Panc1 (cell line): ENCODE results near the gene TMEM161B.

Experiments used
- POLR2AphosphoS5 ChIP-seq: IDR thresholded peaks from 2 replicates; pipeline ENCODE4 v1.6.1; 2012; ENCODE audit warnings: mild to moderate bottlenecking, low read depth, low read length, moderate library complexity
- TF ChIP-seq, protein P1 (sequence below): fragments of 450-650 bp; IDR thresholded peaks from 2 replicates; pipeline ENCODE4 v1.5.1; 2017; ENCODE audit warnings: mild to moderate bottlenecking
- TF ChIP-seq, protein P2 (sequence below), 2 experiments: IDR thresholded peaks; 2 replicates each; pipeline ENCODE4 v1.6.1; 2011 to 2012; ENCODE audit warnings: low read depth in 2 of 2, control low read depth in 1 of 2, low read length in 1 of 2, mild to moderate bottlenecking in 1 of 2, moderate library complexity in 1 of 2; ENCODE audit not compliant: insufficient read depth in 1 of 2

DNA sequence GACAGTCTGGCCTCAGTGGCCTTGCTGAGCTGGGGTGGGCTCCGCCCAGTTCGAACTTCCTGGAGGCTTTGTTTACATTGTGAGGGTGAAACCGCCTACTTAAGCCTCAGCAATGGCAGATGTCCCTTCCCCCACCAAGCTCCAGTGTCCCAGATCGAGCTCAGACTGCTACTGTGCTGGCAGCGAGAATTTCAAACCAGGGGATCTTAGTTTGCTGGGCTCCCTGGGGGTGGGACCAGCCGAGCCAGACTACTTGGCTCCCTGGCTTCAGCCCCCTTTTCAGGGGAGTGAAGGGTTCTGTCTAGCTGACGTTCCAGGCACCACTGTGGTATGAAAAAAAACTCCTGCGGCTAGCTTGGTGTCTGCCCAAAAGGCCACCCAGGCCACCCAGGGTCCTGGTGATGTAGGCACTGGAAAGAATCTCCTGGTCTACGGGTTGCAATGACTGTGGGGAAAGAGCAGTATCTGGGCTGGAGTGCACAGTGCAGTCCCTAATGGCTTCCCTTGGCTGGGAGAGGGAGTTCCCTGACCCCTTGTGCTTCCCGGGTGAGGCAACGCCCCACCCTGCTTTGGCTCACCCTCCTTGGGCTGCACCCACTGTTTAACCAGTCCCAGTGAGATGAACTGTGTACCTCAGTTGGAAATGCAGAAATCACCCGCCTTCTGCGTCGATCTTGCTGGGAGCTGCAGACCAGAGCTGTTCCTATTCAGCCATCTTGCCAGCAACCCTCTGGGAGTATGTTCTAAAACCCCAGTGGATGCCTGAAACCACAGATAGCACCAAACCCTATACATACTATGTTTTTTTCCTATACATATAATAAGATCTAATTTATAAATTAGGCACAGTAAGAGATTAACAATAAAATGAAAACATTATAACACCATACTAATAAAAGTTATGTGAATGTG is 95.5 kb downstream of the TMEM161B start:
- TF ChIP-seq, protein P1, sequence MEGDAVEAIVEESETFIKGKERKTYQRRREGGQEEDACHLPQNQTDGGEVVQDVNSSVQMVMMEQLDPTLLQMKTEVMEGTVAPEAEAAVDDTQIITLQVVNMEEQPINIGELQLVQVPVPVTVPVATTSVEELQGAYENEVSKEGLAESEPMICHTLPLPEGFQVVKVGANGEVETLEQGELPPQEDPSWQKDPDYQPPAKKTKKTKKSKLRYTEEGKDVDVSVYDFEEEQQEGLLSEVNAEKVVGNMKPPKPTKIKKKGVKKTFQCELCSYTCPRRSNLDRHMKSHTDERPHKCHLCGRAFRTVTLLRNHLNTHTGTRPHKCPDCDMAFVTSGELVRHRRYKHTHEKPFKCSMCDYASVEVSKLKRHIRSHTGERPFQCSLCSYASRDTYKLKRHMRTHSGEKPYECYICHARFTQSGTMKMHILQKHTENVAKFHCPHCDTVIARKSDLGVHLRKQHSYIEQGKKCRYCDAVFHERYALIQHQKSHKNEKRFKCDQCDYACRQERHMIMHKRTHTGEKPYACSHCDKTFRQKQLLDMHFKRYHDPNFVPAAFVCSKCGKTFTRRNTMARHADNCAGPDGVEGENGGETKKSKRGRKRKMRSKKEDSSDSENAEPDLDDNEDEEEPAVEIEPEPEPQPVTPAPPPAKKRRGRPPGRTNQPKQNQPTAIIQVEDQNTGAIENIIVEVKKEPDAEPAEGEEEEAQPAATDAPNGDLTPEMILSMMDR = no peak
- no peak for TF ChIP-seq POLR2AphosphoS5
- TF ChIP-seq, protein P2, sequence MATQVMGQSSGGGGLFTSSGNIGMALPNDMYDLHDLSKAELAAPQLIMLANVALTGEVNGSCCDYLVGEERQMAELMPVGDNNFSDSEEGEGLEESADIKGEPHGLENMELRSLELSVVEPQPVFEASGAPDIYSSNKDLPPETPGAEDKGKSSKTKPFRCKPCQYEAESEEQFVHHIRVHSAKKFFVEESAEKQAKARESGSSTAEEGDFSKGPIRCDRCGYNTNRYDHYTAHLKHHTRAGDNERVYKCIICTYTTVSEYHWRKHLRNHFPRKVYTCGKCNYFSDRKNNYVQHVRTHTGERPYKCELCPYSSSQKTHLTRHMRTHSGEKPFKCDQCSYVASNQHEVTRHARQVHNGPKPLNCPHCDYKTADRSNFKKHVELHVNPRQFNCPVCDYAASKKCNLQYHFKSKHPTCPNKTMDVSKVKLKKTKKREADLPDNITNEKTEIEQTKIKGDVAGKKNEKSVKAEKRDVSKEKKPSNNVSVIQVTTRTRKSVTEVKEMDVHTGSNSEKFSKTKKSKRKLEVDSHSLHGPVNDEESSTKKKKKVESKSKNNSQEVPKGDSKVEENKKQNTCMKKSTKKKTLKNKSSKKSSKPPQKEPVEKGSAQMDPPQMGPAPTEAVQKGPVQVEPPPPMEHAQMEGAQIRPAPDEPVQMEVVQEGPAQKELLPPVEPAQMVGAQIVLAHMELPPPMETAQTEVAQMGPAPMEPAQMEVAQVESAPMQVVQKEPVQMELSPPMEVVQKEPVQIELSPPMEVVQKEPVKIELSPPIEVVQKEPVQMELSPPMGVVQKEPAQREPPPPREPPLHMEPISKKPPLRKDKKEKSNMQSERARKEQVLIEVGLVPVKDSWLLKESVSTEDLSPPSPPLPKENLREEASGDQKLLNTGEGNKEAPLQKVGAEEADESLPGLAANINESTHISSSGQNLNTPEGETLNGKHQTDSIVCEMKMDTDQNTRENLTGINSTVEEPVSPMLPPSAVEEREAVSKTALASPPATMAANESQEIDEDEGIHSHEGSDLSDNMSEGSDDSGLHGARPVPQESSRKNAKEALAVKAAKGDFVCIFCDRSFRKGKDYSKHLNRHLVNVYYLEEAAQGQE (IDR thresholded peaks at IDR 0.05; ENCODE audit: insufficient read depth in 1 of 2, low read depth in 2 of 2, low read length in 1 of 2) = no peak
